ENCODE measurements around the gene BACE1-AS.

The BACE1-AS gene

GRCh38 chr11:117303646-117304315, 12.6 kb downstream of the BACE1-AS start:
- no peaks in the 10 kb centered on the region for H3K9me3 ChIP-seq (ENCODE audit: insufficient read depth, low read length)
- H3K9ac ChIP-seq (ENCODE audit: low read length): no peak overlapping the region
- no peak overlapping the region for H3K4me3 ChIP-seq (ENCODE audit: insufficient read depth, low read length, poor library complexity, severe bottlenecking)
- H3K27ac ChIP-seq (ENCODE audit: low read depth, low read length): no peak overlapping the region
- H4K20me1 ChIP-seq (ENCODE audit: low read depth, low read length): no peaks in the 10 kb centered on the region
- no peaks in the 10 kb centered on the region for H3K9me2 ChIP-seq (replicated peaks; ENCODE audit: insufficient read depth, low read length)
- H2AFZ ChIP-seq (ENCODE audit: low read depth, low read length, severe bottlenecking): no peak overlapping the region
- no peak for TF ChIP-seq EZH2phosphoT487 (conservative IDR thresholded peaks at IDR 0.05; ENCODE audit: low read length)
- no peak for TF ChIP-seq CTCF (IDR thresholded peaks at IDR 0.05; ENCODE audit: insufficient read depth, low read length, poor library complexity, severe bottlenecking)
- no peaks in the 10 kb centered on the region for H3K27me3 ChIP-seq (ENCODE audit: low read length)
- no peak overlapping the region for H3K4me2 ChIP-seq (ENCODE audit: low read depth, low read length, poor library complexity, severe bottlenecking)
- no peaks in the 10 kb centered on the region for H3K79me2 ChIP-seq (ENCODE audit: insufficient read depth, low read length)
- H3F3A ChIP-seq (ENCODE audit: insufficient read depth): no peaks in the 10 kb centered on the region
- no peaks in the 10 kb centered on the region for H3K36me3 ChIP-seq (ENCODE audit: low read length)

- TF ChIP-seq EZH2phosphoT487 (conservative IDR thresholded peaks at IDR 0.05; ENCODE audit: low read length) (no peak), CTCF (IDR thresholded peaks at IDR 0.05; ENCODE audit: insufficient read depth, low read length, poor library complexity, severe bottlenecking) (no peak)
- no peaks in the 10 kb centered on the region for H4K20me1 ChIP-seq (ENCODE audit: low read depth, low read length)
- no peak overlapping the region for H3K4me2 ChIP-seq (ENCODE audit: low read depth, low read length, poor library complexity, severe bottlenecking)
- H3K27me3 ChIP-seq (ENCODE audit: low read length): no peaks in the 10 kb centered on the region
- H3K9me2 ChIP-seq (replicated peaks; ENCODE audit: insufficient read depth, low read length): no peaks in the 10 kb centered on the region
- H3K9ac ChIP-seq (ENCODE audit: low read length): no peak overlapping the region
- H3K4me3 ChIP-seq (ENCODE audit: insufficient read depth, low read length, poor library complexity, severe bottlenecking): no peak overlapping the region
- no peaks in the 10 kb centered on the region for H3F3A ChIP-seq (ENCODE audit: insufficient read depth)
- no peak overlapping the region for H2AFZ ChIP-seq (ENCODE audit: low read depth, low read length, severe bottlenecking)
- no peaks in the 10 kb centered on the region for H3K79me2 ChIP-seq (ENCODE audit: insufficient read depth, low read length)
- H3K9me3 ChIP-seq (ENCODE audit: insufficient read depth, low read length): no peaks in the 10 kb centered on the region
- H3K36me3 ChIP-seq (ENCODE audit: low read length): no peaks in the 10 kb centered on the region
- H3K27ac ChIP-seq (ENCODE audit: low read depth, low read length): no peak overlapping the region
These were observed 14.0 kb downstream of the BACE1-AS start for GRCh38 chr11:117305145-117305544.

- Histone ChIP-seq H3K36me3 (ENCODE audit: low read length) (no peaks in the 10 kb centered on the region), H3K4me2 (ENCODE audit: low read depth, low read length, poor library complexity, severe bottlenecking) (no peak overlapping the region), H3K4me3 (ENCODE audit: insufficient read depth, low read length, poor library complexity, severe bottlenecking) (no peak overlapping the region), H3F3A (ENCODE audit: insufficient read depth) (no peaks in the 10 kb centered on the region), H3K9me2 (replicated peaks; ENCODE audit: insufficient read depth, low read length) (no peaks in the 10 kb centered on the region), H3K9ac (ENCODE audit: low read length) (no peak overlapping the region), H2AFZ (ENCODE audit: low read depth, low read length, severe bottlenecking) (no peak overlapping the region), H4K20me1 (ENCODE audit: low read depth, low read length) (no peaks in the 10 kb centered on the region), H3K27ac (ENCODE audit: low read depth, low read length) (no peak overlapping the region), H3K27me3 (ENCODE audit: low read length) (no peaks in the 10 kb centered on the region), H3K9me3 (ENCODE audit: insufficient read depth, low read length) (no peaks in the 10 kb centered on the region), H3K79me2 (ENCODE audit: insufficient read depth, low read length) (no peaks in the 10 kb centered on the region)
- TF ChIP-seq EZH2phosphoT487 (conservative IDR thresholded peaks at IDR 0.05; ENCODE audit: low read length) (no peak), CTCF (IDR thresholded peaks at IDR 0.05; ENCODE audit: insufficient read depth, low read length, poor library complexity, severe bottlenecking) (no peak)
These were observed 18.2 kb downstream of the BACE1-AS start for GRCh38 chr11:117309310-117309709.

Data from SU-DHL-6 (cell line).